GM19328 (cell line): ENCODE results near the gene NHEJ1.

ENCODE experiments used
- ATAC-seq: cut with Tn5 transposase; IDR thresholded peaks from one replicate; pipeline ENCODE4 v1.9.1; 2021; ENCODE audit warnings: mild to moderate bottlenecking, moderate library complexity; ENCODE audit not compliant: unreplicated experiment

Gene NHEJ1

GRCh38 chr2:219034823-219035222 is 125.8 kb downstream of the NHEJ1 start:
- ATAC-seq = no peak

DNA sequence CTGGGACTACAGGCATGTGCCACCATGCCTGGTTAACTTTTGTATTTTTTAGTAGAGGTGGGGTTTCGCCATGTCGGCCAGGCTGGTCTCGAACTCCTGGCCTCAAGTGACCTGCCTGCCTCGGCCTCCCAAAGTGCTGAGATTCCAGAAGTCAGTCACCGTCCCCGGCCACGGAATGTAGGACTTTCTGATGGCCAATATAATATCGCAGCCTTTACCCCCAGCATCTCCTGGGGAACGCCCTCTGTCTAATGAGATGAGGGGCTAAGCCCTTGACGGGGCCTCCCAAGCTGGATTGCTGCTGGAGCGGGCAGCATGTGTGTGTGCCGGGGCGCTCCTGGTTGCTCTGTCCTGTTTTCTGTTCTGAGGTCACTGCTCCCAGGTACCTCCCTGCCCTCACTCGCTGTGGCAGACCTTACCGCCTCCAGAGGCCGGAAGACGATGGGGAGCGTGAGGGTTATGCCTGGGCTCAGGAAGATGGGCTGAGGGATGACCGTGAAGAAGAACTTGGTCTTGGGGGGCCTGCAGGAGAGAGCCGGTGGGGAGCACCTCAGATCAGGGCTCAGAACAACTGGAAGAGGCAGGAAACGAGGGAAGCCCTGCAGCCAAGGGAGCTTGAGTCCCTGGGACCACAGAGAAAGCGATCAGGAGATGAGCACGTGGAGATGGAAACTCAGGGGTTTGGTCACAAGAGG is 128.4 kb downstream of the NHEJ1 start:
- no peak for ATAC-seq

- no peak for ATAC-seq
Observed at GRCh38 chr2:219031005-219031738, 129.4 kb downstream of the NHEJ1 start.

DNA sequence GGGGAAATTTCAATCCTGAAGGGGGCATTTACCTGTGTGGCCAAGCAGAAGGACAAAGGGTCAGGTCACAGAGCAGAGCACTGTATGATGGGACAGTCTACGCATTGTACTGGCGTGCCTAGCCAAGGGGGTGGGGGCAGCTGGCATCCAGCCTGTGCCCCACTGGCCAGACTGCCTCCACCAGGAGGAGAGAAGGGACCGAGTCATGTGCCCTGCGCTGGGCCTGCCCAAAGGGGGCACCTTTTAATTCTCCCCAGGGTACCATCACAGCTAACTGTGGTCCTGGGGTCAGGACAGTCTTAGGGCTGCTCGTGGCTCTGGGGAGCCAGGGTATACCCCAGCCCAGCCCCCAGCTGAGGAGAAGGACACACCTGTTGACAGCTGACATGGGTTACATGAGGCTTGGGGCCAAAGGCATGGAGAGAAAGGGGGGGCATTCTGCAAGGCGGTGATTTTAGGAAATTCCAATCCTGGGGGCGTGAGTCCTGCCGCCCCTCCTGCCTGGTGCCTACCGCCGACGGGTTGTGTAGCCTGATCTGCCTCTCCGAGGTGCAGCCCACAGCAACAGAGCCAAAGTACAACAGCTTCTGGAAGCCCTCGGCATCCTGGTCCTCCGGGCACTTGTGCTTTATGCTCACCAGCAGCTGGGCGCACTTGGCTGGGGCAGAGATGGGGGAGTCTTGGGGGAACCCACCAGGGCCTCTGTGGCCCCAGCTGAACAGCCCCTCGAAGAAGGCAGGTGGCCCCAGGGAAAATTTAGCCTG is 130.3 kb downstream of the NHEJ1 start:
- no peak for ATAC-seq

DNA sequence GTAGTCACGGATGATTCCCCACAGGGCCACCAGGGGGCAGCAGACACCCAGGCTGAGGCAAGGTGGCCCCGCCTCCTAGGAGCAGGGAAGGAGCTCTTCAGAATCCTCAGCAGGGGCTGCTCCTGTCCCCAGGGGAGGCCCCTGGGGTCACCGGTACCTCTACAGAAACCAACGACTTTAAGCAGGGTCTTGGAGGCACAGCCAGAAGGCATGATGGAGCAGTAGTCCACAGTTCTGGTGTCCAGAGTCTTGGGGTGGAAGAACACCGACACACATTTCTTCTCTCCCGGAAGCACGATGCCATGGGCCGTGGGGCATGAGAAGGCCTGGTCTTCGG is 130.8 kb downstream of the NHEJ1 start:
- ATAC-seq = no peak

- ATAC-seq = no peak
Observed at GRCh38 chr2:219028996-219029828, 131.4 kb downstream of the NHEJ1 start.

DNA sequence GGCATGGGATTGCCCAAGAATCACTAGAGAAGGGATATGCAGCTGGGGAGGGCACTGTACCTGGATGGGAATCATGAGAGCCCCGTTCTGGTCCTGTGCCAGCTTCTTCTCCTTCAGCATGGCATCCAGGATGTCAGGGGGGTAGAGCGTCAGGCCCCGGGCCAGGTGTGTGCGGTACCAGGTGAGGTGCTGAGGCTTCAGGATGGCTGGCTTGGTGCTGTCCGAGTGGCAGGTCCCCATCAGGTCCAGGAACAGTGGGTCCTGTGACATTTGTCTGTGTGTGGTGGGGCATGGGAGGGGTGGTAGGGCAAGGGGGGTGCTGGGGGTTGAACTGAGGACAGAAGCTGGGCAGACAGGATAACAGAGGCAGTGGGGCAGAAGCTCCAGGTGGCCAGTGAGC is 132.5 kb downstream of the NHEJ1 start:
- no peak for ATAC-seq

GRCh38 chr2:219027511-219028055 is 133.0 kb downstream of the NHEJ1 start:
- ATAC-seq = no peak

GRCh38 chr2:219026946-219027345 is 133.7 kb downstream of the NHEJ1 start:
- ATAC-seq = no peak

DNA sequence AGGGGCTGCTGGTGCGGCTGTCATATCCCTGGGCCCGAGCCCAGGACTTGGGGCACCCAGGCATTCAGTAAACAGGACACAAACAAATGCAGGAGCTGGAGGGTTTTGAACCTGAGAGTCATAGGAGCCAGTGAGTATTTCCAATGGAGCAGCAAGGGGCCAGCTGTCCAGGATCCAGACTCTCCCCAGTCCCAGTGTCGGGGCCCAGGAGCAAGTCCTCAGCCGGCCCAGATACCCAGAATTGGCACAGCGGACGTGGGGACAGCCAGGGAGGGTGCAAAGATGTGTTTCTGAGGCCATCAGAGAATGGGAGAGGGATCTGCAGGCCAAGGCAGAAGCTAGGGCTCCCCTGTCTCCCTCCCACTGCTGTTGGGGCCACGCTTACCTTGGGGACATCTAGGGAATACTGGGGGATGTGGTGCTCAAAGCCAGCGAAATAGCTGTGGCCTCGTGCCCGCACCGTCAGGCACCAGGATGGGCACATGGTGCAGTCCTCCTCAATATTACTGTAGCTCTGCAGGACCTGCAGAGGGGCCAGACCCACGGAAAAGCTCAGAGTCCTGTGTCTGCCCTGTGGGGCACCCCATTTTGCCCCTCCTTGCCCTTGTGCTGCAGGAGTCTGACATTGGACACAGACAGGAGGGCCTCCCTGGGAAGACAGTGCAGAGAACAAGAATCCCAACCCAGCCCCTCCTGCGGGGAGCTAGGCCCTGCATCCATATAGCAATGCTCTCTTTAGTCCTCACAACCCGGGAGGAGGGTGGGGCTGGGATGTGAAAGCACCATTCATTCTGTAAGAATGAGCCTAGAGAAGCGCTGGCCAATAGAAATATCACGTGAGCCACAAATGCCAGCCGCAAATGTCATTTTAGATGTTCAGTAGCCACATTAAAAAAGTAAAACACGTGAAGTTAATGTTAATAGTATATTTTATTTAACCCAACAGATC is 134.7 kb downstream of the NHEJ1 start:
- no peak for ATAC-seq
